GM23338 (cell line): ENCODE data around the gene GUCA2A. TPM values are rescaled to one million over a fixed set of nuclear protein-coding genes. Genes with fewer than 3 reads are reported as not detected.

ENCODE experiments used
- ATAC-seq: fragments of 200-7000 bp; cut with Tn5 transposase; 3 replicates; pipeline ENCODE4 v1.9.1; 2020
- DNase-seq: peaks from one replicate; pipeline ENCODE4 v3.0.0-alpha.2; 2015; ENCODE audit warnings: low spot score
- H2AFZ ChIP-seq: fragments of 200-600 bp; sonication (generic); 2 replicates; pipeline ENCODE4 v1.8.0; 2016; ENCODE audit warnings: antibody characterized with exemption, mild to moderate bottlenecking, moderate library complexity
- H3F3A ChIP-seq: fragments of 200-600 bp; sonication (generic); replicated peaks from 2 replicates; pipeline ENCODE4 v1.8.0; 2017; ENCODE audit warnings: antibody characterized with exemption, mixed run types, low read depth
- H3K27ac ChIP-seq: fragments of 200-600 bp; sonication (generic); 2 replicates; pipeline ENCODE4 v1.6.1; 2016; ENCODE audit warnings: low read depth
- H3K27me3 ChIP-seq: fragments of 200-600 bp; sonication (generic); 2 replicates; pipeline ENCODE4 v1.8.0; 2016; ENCODE audit warnings: mild to moderate bottlenecking, mixed run types, moderate library complexity; ENCODE audit not compliant: insufficient read depth
- H3K36me3 ChIP-seq: fragments of 200-600 bp; sonication (generic); 2 replicates; pipeline ENCODE4 v1.8.0; 2016; ENCODE audit warnings: mild to moderate bottlenecking; ENCODE audit not compliant: insufficient read depth
- H3K4me1 ChIP-seq: fragments of 200-600 bp; sonication (generic); 2 replicates; pipeline ENCODE4 v1.8.0; 2016; ENCODE audit warnings: mild to moderate bottlenecking, moderate library complexity; ENCODE audit not compliant: insufficient read depth
- H3K4me2 ChIP-seq: fragments of 200-600 bp; sonication (generic); 2 replicates; pipeline ENCODE4 v1.7.1; 2017; ENCODE audit warnings: mixed run types
- H3K4me3 ChIP-seq: fragments of 200-600 bp; sonication (generic); 2 replicates; pipeline ENCODE4 v1.6.1; 2016; ENCODE audit warnings: mixed run types
- H3K79me2 ChIP-seq: fragments of 200-600 bp; sonication (generic); replicated peaks from 2 replicates; pipeline ENCODE4 v1.8.0; 2017; ENCODE audit warnings: mild to moderate bottlenecking; ENCODE audit not compliant: insufficient read depth
- H3K9me2 ChIP-seq: fragments of 200-600 bp; sonication (generic); 2 replicates; pipeline ENCODE4 v1.8.0; 2017; ENCODE audit not compliant: insufficient read depth
- H4K20me1 ChIP-seq: fragments of 200-600 bp; sonication (generic); replicated peaks from 2 replicates; pipeline ENCODE4 v1.8.0; 2017; ENCODE audit warnings: mild to moderate bottlenecking; ENCODE audit not compliant: insufficient read depth
- H3K27ac Mint-ChIP-seq: 2 replicates; pipeline ENCODE4 v1.8.0; 2020; ENCODE audit warnings: inconsistent platforms, mild to moderate bottlenecking, moderate library complexity, mixed read lengths
- H3K27me3 Mint-ChIP-seq: 3 replicates; pipeline ENCODE4 v1.8.0; 2022; ENCODE audit warnings: low read depth, mild to moderate bottlenecking, moderate library complexity, mixed read lengths, inconsistent platforms; ENCODE audit not compliant: insufficient read depth, poor library complexity
- H3K36me3 Mint-ChIP-seq: 3 replicates; pipeline ENCODE4 v1.8.0; 2021; ENCODE audit warnings: low read depth, mild to moderate bottlenecking, inconsistent platforms, moderate library complexity, mixed read lengths
- H3K4me1 Mint-ChIP-seq: 3 replicates; pipeline ENCODE4 v1.8.0; 2020; ENCODE audit warnings: mild to moderate bottlenecking, inconsistent platforms, mixed read lengths
- H3K4me3 Mint-ChIP-seq: 3 replicates; pipeline ENCODE4 v1.8.0; 2021; ENCODE audit warnings: moderate library complexity, mild to moderate bottlenecking, inconsistent platforms, mixed read lengths
- H3K9me3 Mint-ChIP-seq: 3 replicates; pipeline ENCODE4 v1.8.0; 2020; ENCODE audit warnings: moderate library complexity, mild to moderate bottlenecking, inconsistent platforms, mixed read lengths
- CREB1 ChIP-seq: fragments of 250-450 bp; sonication (Bioruptor Pico); IDR thresholded peaks from 2 replicates; pipeline ENCODE4 v1.5.0; 2020; ENCODE audit warnings: low read depth, mild to moderate bottlenecking, moderate library complexity
- EZH2 ChIP-seq: fragments of 200-600 bp; sonication (generic); IDR thresholded peaks from one replicate; pipeline ENCODE4 v1.8.0; 2017; ENCODE audit warnings: antibody characterized with exemption, mild to moderate bottlenecking, low read depth; ENCODE audit not compliant: unreplicated experiment
- EZH2phosphoT487 ChIP-seq: fragments of 200-600 bp; sonication (generic); IDR thresholded peaks from one replicate; pipeline ENCODE4 v1.8.1; 2018; ENCODE audit warnings: antibody characterized with exemption; ENCODE audit not compliant: unreplicated experiment
- JUNB ChIP-seq: IDR thresholded peaks from one replicate; pipeline ENCODE4 v1.6.1; 2016; ENCODE audit warnings: antibody characterized with exemption; ENCODE audit not compliant: unreplicated experiment
- NANOG ChIP-seq: IDR thresholded peaks from 2 replicates; pipeline ENCODE4 v1.6.1; 2016; ENCODE audit warnings: antibody characterized with exemption, borderline replicate concordance
- POLR2AphosphoS5 ChIP-seq: IDR thresholded peaks from 2 replicates; pipeline ENCODE4 v1.6.1; 2016; ENCODE audit warnings: antibody characterized with exemption, low read depth
- STAT1 ChIP-seq: IDR thresholded peaks from one replicate; pipeline ENCODE4 v1.6.1; 2016; ENCODE audit warnings: antibody characterized with exemption; ENCODE audit not compliant: unreplicated experiment
- ZNF114 ChIP-seq: fragments of 250-450 bp; sonication (Bioruptor Pico); IDR thresholded peaks from 2 replicates; pipeline ENCODE4 v1.5.0; 2020; ENCODE audit warnings: mild to moderate bottlenecking, moderate library complexity
- ZNF331 ChIP-seq: fragments of 250-450 bp; sonication (Bioruptor Pico); IDR thresholded peaks from 2 replicates; pipeline ENCODE4 v1.5.0; 2020; ENCODE audit warnings: low read depth, mild to moderate bottlenecking, moderate library complexity
- polyA plus RNA-seq: library from polyadenylated mRNA; unstranded; fragments of >200 nt; fragmentation: Nextera tagmentation; extraction: Ambion mirVana; gene quantifications from 2 replicates; pipeline ENCODE4 v1.2.1, GENCODE V29; 2016
- total RNA-seq: library from RNA; depleted of rRNA; stranded (reverse); fragments of >200 nt; shearing (Covaris generic); gene quantifications from 2 replicates; pipeline ENCODE4 v1.2.3, GENCODE V29; 2014
- TF ChIP-seq, protein P1 (sequence below): IDR thresholded peaks from one replicate; pipeline ENCODE4 v1.6.1; 2018; ENCODE audit warnings: antibody characterized with exemption; ENCODE audit not compliant: unreplicated experiment
- TF ChIP-seq, protein P2 (sequence below), 2 experiments: fragments of 200-600 bp in 1 of 2; sonication (generic) in 1 of 2; conservative IDR thresholded peaks; 2 replicates each; pipeline versions ENCODE4 v1.5.1 to v1.6.1; 2016 to 2017; ENCODE audit warnings: antibody characterized with exemption in 2 of 2, low read depth in 2 of 2, mild to moderate bottlenecking in 2 of 2, moderate library complexity in 1 of 2
- TF ChIP-seq, protein P3 (sequence below): fragments of 250-450 bp; sonication (Bioruptor Pico); IDR thresholded peaks from 2 replicates; pipeline ENCODE4 v1.5.0; 2020; ENCODE audit warnings: mild to moderate bottlenecking, moderate library complexity
- TF ChIP-seq, protein P4 (sequence below): IDR thresholded peaks from 2 replicates; pipeline ENCODE4 v1.6.1; 2016; ENCODE audit warnings: antibody characterized with exemption

GUCA2A gene
- total and polyA plus RNA-seq, 2 experiments from 2014 or later, result not detected

DNA sequence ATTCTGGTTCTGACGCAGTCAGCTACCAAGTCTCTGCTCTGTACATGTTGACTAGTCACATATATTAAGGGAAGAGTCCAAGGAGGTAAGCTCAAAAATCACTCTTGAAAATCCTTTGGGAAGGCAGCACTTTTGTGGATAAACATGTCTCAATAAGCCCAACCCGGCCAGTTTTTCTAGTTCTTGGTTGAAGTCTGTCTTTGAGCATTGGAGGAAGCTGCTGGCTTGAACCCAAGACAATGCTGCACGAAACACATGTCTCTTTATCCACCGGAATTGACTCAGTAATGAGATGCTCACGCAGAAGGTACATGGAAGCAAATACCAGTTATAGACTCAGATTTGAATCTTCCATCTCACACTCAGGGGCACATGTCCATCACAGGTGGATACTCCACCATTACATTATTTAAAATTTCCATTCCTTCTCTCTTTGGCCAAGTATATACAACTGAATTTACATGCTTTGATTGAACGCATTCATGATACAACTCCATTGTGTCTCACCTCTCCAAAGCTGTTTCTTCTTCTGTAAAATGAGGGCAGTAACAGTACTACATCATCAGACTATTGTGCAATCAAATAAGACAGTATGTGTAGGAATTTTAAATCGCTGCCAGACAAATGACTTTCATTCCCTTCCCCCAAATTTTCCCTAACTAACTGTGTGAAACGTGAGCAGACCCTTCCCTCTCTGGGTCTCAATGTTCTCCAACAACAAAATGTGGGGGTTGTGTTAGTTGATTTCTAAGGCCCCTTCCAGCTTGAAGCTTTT, 9.6 kb upstream of the GUCA2A start:
- Histone ChIP-seq H3K27ac (0 out of 2 replicates have a peak overlapping the region, but pooled peaks have one; percentile 42), H3K27me3 (no peaks in the 10 kb centered on the region)

More for the DNA sequence above, 9.6 kb upstream of the GUCA2A start:
- peaks cover 10% of the 10 kb centered on the region for H3K4me1 Mint-ChIP-seq
- Histone ChIP-seq H3K79me2 (no peaks in the 10 kb centered on the region), H4K20me1 (no peaks in the 10 kb centered on the region), H2AFZ (no peak overlapping the region), H3K9me2 (no peaks in the 10 kb centered on the region), H3K4me2 (no peak overlapping the region), H3K36me3 (no peaks in the 10 kb centered on the region), H3K4me3 (no peak overlapping the region), H3K4me1 (no peaks in the 10 kb centered on the region), H3F3A (no peaks in the 10 kb centered on the region)
- H3K27me3 Mint-ChIP-seq, result peaks cover 13% of the 10 kb centered on the region
- DNase-seq, result no peak
- H3K36me3 Mint-ChIP-seq, result no peaks in the 10 kb centered on the region
- TF ChIP-seq POLR2AphosphoS5 (no peak), CREB1 (CRISPR knock-in tag) (no peak), NANOG (no peak), JUNB (no peak), EZH2phosphoT487 (no peak), STAT1 (no peak), ZNF114 (CRISPR knock-in tag) (no peak), ZNF331 (CRISPR knock-in tag) (no peak), EZH2 (no peak)
- TF ChIP-seq, protein P1, sequence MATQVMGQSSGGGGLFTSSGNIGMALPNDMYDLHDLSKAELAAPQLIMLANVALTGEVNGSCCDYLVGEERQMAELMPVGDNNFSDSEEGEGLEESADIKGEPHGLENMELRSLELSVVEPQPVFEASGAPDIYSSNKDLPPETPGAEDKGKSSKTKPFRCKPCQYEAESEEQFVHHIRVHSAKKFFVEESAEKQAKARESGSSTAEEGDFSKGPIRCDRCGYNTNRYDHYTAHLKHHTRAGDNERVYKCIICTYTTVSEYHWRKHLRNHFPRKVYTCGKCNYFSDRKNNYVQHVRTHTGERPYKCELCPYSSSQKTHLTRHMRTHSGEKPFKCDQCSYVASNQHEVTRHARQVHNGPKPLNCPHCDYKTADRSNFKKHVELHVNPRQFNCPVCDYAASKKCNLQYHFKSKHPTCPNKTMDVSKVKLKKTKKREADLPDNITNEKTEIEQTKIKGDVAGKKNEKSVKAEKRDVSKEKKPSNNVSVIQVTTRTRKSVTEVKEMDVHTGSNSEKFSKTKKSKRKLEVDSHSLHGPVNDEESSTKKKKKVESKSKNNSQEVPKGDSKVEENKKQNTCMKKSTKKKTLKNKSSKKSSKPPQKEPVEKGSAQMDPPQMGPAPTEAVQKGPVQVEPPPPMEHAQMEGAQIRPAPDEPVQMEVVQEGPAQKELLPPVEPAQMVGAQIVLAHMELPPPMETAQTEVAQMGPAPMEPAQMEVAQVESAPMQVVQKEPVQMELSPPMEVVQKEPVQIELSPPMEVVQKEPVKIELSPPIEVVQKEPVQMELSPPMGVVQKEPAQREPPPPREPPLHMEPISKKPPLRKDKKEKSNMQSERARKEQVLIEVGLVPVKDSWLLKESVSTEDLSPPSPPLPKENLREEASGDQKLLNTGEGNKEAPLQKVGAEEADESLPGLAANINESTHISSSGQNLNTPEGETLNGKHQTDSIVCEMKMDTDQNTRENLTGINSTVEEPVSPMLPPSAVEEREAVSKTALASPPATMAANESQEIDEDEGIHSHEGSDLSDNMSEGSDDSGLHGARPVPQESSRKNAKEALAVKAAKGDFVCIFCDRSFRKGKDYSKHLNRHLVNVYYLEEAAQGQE, result no peak
- TF ChIP-seq, protein P2, sequence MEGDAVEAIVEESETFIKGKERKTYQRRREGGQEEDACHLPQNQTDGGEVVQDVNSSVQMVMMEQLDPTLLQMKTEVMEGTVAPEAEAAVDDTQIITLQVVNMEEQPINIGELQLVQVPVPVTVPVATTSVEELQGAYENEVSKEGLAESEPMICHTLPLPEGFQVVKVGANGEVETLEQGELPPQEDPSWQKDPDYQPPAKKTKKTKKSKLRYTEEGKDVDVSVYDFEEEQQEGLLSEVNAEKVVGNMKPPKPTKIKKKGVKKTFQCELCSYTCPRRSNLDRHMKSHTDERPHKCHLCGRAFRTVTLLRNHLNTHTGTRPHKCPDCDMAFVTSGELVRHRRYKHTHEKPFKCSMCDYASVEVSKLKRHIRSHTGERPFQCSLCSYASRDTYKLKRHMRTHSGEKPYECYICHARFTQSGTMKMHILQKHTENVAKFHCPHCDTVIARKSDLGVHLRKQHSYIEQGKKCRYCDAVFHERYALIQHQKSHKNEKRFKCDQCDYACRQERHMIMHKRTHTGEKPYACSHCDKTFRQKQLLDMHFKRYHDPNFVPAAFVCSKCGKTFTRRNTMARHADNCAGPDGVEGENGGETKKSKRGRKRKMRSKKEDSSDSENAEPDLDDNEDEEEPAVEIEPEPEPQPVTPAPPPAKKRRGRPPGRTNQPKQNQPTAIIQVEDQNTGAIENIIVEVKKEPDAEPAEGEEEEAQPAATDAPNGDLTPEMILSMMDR (conservative IDR thresholded peaks at IDR 0.05; ENCODE audit: low read depth in 2 of 2), result no peak
- TF ChIP-seq, protein P3, sequence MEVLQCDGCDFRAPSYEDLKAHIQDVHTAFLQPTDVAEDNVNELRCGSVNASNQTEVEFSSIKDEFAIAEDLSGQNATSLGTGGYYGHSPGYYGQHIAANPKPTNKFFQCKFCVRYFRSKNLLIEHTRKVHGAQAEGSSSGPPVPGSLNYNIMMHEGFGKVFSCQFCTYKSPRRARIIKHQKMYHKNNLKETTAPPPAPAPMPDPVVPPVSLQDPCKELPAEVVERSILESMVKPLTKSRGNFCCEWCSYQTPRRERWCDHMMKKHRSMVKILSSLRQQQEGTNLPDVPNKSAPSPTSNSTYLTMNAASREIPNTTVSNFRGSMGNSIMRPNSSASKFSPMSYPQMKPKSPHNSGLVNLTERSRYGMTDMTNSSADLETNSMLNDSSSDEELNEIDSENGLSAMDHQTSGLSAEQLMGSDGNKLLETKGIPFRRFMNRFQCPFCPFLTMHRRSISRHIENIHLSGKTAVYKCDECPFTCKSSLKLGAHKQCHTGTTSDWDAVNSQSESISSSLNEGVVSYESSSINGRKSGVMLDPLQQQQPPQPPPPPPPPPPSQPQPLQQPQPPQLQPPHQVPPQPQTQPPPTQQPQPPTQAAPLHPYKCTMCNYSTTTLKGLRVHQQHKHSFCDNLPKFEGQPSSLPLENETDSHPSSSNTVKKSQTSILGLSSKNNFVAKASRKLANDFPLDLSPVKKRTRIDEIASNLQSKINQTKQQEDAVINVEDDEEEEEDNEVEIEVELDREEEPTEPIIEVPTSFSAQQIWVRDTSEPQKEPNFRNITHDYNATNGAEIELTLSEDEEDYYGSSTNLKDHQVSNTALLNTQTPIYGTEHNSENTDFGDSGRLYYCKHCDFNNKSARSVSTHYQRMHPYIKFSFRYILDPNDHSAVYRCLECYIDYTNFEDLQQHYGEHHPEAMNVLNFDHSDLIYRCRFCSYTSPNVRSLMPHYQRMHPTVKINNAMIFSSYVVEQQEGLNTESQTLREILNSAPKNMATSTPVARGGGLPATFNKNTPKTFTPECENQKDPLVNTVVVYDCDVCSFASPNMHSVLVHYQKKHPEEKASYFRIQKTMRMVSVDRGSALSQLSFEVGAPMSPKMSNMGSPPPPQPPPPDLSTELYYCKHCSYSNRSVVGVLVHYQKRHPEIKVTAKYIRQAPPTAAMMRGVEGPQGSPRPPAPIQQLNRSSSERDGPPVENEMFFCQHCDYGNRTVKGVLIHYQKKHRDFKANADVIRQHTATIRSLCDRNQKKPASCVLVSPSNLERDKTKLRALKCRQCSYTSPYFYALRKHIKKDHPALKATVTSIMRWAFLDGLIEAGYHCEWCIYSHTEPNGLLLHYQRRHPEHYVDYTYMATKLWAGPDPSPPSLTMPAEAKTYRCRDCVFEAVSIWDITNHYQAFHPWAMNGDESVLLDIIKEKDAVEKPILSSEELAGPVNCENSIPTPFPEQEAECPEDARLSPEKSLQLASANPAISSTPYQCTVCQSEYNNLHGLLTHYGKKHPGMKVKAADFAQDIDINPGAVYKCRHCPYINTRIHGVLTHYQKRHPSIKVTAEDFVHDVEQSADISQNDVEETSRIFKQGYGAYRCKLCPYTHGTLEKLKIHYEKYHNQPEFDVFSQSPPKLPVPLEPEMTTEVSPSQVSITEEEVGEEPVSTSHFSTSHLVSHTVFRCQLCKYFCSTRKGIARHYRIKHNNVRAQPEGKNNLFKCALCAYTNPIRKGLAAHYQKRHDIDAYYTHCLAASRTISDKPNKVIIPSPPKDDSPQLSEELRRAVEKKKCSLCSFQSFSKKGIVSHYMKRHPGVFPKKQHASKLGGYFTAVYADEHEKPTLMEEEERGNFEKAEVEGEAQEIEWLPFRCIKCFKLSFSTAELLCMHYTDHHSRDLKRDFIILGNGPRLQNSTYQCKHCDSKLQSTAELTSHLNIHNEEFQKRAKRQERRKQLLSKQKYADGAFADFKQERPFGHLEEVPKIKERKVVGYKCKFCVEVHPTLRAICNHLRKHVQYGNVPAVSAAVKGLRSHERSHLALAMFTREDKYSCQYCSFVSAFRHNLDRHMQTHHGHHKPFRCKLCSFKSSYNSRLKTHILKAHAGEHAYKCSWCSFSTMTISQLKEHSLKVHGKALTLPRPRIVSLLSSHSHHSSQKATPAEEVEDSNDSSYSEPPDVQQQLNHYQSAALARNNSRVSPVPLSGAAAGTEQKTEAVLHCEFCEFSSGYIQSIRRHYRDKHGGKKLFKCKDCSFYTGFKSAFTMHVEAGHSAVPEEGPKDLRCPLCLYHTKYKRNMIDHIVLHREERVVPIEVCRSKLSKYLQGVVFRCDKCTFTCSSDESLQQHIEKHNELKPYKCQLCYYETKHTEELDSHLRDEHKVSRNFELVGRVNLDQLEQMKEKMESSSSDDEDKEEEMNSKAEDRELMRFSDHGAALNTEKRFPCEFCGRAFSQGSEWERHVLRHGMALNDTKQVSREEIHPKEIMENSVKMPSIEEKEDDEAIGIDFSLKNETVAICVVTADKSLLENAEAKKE (CRISPR knock-in tag), result no peak
- TF ChIP-seq, protein P4, sequence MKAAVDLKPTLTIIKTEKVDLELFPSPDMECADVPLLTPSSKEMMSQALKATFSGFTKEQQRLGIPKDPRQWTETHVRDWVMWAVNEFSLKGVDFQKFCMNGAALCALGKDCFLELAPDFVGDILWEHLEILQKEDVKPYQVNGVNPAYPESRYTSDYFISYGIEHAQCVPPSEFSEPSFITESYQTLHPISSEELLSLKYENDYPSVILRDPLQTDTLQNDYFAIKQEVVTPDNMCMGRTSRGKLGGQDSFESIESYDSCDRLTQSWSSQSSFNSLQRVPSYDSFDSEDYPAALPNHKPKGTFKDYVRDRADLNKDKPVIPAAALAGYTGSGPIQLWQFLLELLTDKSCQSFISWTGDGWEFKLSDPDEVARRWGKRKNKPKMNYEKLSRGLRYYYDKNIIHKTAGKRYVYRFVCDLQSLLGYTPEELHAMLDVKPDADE, result no peak
- H3K27ac Mint-ChIP-seq, result no peak overlapping the region; the same call in 1 of the 2 replicates
- no peak overlapping the region for H3K4me3 Mint-ChIP-seq
- no peak for ATAC-seq
- no peaks in the 10 kb centered on the region; the same call in 2 of the 3 replicates for H3K9me3 Mint-ChIP-seq
